A172 (cell line): ENCODE measurements around the gene MYL12A. TPM values are rescaled to one million over a fixed set of nuclear protein-coding genes. Genes with fewer than 3 reads are reported as not detected.
"Not testable (repeated sequence)": the region's sequence is repeated elsewhere in the genome, so short reads cannot be mapped to it uniquely, and the experiment has no call there.

Experiments
- DNase-seq: peaks from one replicate; pipeline ENCODE4 v3.0.0-alpha.2; 2015; ENCODE audit warnings: low spot score
- total RNA-seq: library from RNA; depleted of rRNA; stranded (reverse); fragments of >200 nt; shearing (Covaris generic); gene quantifications from 2 replicates; pipeline ENCODE4 v1.2.3, GENCODE V29; 2014; rRNA removed

Gene MYL12A
- total RNA-seq = 1,577 and 1,578 TPM in 2 replicates

DNA sequence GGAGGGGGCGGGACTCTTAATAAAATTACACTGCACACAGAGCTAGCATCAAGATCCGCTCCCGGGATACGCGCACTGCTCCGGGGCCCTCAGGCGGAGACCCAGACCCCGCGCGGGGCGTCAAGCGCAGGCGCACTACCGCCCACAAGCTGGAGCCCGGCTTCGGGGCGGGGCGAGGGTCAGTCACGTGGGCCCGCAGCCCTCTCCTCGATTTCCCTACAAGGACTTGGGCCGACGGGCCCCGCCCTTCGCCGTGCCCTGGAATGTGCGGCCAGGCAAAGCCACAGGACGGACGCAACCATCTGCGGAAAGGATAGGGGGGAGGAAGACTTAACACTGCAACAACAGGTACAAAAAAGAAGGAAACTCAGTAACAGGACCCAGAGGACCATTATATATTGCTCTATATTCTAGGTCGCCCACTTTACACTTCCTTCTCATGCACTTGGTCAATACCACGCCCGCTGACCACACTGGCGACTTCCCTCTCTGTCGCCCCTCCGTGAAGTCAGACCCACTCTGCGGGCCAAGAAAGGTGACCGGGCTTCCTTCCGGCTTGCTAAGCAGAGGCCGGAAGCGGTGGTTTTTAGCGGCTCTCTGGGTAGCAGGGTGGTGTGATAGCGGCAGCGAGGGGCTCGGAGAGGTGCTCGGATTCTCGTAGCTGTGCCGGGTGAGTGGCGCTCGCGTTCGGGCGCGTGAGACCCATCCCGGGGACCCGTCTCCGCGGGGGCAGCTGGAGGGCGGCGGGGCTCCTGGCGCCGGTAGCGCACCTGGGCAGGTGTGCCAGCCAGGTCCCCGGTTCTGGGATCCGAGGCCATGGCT is at the start of gene MYL12A:
Gene MYL12A (plus strand): TSS at position 562 of the 822 bp plus-strand sequence. CDS start 5,447 bp downstream, outside the sequence.
- DNase-seq = peak; percentile 97

DNA sequence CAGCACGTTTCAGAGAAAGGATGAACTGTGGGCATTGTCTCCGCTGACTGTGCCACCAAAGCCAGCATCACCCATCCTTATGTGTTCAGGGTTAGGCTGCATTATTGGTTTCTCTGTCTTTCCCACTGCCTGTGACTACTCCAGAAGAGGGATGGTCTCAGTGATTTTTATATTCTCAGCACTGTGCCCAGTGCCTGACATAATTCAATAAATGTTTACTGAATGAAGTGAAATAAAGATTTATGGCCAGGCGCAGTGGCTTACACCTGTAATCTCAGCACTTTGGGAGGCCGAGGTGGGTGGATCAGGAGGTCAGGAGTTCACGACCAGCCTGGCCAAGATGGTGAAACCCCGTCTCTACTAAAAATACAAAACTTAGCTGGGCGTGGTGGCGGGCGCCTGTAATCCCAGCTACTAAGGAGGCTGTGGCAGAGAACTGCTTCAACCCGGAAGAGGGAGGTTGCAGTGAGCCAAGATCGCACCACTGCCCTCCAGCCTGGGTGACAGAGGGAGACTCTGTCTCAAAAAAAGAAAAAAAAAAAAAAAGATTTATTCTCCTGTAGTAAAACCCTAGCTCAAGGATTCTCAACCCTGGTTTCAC is 49.2 kb upstream of the MYL12A start:
- DNase-seq = not testable (repeated sequence)

GRCh38 chr18:3199942-3200645 is 47.5 kb upstream of the MYL12A start:
- no peak for DNase-seq

GRCh38 chr18:3205239-3205638 is 42.4 kb upstream of the MYL12A start:
- DNase-seq = no peak

GRCh38 chr18:3207565-3207964 is 40.0 kb upstream of the MYL12A start:
- peak; percentile 57 for DNase-seq

DNA sequence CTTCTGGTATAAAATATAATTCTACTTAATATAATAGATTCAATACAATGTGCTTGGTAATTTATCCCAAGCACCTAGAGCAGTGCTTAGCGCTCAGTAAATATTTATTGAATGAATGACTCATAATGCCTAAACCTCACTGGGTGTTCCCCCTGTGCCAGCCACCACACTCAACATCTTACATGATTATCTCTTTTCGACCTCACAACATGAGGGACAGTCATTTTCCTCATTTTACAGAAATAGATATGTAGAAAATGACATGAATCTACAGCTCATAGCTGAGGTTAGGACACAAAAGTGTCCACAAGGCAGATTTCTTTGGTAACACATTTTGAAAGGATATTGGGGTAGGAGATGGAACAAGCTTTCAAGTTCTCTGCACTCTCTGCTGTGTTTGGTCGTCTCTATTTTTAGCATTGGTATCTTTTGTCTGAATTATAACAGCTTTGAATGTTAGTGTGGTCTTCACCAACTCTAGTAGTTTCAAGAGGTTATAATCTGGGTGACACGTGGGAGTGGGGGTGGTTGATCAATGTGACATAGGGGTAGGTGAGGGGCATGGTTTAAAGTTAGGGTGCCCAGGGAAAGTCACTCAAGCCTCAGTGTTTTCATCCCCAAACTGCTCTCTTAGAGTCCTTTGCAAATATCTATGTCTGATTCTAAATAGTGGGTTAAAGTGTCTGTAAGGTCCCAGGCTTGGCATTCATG is 37.6 kb upstream of the MYL12A start:
- DNase-seq = peak; percentile 16

DNA sequence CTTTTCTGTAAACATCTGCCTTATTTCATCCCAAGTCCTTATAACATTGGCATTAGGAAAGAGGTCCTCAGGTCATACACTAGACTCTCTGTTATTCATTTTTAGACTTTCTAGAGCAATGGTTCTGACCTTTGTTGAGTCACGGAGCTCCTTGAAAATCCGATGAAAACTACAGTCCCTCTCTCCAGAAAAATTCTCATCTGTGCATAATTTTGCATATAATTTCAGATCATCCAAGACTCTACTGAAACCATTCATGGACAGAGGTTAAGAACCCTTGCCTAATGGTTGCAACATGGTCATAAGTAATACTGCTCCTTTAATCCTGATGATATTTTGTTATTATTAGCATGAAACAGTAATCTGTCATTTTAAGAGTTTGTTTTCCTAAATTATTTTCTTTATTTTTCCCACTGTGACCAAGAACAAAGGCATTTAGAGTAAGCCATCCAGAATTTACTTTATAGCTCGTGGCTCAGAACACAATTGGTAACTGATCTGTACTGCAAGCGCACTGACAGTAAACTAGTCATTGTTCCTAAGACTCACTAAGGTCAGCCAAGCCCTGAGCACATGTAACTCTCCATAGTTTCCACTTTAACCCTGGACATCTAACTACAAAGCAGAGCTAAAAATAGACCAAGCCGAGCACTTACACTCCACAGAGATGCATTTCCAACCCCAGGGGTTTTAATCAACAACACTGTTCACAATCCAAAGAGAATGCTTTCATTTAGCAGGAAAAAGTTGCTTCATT is 36.2 kb upstream of the MYL12A start:
- DNase-seq = no peak

DNA sequence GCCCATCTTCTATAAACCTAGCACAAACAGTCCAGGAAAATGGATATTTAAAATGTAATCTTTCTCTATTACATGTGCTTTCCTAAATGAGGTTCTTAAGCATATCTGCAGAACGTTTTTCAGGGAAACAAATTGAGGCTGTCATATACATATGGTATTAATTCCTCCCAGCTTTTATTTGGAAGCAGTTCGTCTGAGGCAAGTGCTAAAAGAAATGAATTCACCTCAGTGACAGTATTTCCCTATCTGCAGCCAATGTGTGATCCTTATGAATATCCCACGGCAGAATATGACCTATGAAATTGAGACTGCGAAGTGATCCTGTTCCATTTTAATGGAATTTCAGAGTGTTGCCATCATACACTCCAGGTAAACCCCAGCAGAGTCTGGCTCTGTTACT is 34.9 kb upstream of the MYL12A start:
- no peak for DNase-seq

DNA sequence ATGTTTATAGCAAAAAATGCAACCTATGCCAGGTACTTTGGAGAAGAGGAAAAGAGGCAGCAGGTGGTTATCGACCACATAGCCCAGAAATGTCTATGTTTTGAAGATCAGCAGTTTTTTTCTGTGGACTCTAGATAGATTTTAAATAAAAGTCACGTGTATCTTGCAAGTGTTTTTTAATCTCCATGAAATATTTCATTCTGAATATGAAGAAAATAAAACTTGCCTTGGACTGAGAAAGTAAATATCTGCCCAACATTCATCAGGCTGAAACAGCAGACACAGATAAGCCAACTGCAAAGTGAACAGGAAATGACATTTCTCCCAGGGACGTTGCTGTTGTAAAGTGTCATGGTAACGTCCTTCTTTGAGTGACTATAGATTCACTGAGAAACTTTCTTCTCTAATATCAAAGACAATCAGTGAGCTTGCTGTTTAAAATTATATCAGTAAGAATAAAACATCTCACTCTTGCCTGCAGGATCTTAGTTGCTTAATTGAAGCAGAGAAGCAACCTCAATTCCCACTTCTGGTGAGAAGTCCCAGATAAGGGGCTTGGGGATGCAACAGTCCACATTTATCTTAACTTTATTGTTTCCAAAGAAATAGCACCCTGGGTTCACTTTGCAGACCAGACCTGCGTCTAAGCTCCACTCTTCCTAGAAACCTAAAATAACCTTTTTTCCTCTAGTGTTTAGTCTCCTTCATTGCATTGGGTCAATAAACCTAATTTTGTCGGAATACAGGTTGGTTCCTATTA is 34.1 kb upstream of the MYL12A start:
- peak; percentile 5 for DNase-seq

GRCh38 chr18:3214855-3215637 is 32.6 kb upstream of the MYL12A start:
- DNase-seq = no peak

DNA sequence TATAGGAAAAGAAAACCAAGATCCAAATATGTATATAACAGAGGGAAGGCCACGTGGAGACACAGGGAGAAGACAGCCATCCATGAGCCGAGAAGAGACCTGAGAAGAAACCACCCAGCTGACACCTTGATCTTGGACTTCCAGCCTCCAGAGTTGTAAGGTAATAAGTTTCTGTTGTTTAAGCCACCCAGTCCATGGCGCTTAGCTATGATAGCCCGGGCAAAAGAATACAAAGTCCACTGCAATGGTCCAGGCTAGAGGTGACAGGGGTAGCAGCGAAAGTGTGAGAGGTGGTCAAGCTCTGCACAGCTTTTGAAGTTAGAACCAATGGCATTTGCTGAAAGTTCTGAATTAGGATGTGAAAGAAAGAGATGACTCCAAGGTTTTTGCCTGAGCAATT is 30.6 kb upstream of the MYL12A start:
- no peak for DNase-seq

GRCh38 chr18:3217948-3218647 is 29.5 kb upstream of the MYL12A start:
- peak; percentile 26 for DNase-seq

GRCh38 chr18:3218819-3219218 is 28.8 kb upstream of the MYL12A start:
- DNase-seq = no peak

DNA sequence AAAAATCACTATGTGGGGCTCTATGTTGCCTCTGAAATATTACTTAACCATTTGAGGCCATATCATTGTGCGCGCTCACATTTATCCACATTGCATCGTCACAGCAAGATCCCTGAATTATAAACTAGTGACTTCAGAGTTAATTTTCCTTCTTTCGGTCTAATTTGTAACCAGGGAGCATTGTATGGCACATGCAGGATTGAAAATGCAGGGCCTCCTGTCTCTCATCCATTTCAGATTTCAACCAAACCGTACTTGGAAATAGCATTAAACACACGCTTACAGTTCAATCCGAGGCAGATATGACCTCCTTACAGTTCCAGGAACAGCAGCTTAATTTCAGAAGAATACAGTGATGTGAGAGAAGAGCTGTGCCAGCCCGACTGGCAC is 28.4 kb upstream of the MYL12A start:
- no peak for DNase-seq

GRCh38 chr18:3219631-3220335 is 27.8 kb upstream of the MYL12A start, which contains the start of gene MYOM1:
Gene MYOM1, minus strand, starts transcription at chr18:3219968. Its CDS starts 4,745 bp downstream, at chr18:3215223.
- DNase-seq = no peak

DNA sequence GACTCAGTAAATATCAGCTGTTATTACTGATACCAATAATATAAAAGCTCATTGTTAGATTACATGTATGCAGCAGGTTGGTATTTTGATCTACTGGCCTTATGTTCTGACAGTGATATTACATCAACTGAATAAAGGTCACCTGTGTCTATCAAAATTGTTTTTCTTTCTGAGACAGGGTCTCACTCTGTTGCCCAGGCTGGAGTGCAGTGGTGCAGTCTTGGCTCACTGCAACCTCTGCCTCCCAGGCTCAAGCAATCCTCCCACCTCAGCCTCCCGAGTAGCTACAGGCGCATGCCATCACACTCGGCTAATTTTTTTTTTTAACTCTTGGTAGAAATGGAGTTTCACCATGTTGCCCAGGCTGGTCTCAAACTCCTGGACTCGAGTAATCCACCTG is 26.7 kb upstream of the MYL12A start:
- not testable (repeated sequence) for DNase-seq

DNA sequence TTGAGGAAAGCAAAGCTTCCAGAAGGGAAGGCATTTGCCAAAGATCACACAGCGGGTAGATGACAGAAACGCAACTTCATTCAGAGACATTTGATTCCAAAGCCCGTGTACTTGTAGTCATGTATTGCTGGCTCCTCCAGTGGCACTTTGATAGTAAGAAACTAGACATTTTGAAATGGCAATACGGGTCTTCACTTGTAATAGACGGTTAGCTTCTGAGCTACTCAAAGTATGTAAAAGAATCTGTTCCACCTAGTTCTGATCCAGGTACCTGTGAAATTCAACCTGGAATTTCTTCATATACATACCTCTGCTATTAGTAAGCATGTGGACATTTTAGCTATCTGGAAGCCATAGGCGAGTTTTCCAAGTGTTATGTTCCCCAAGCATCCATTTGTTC is 26.1 kb upstream of the MYL12A start:
- no peak for DNase-seq

GRCh38 chr18:3223356-3223755 is 24.2 kb upstream of the MYL12A start:
- no peak for DNase-seq
